GM12878 (cell line): ENCODE data around the gene STARD5. TPM values are rescaled to one million over a fixed set of nuclear protein-coding genes. Genes with fewer than 3 reads are reported as not detected.

Experiments used
- BCLAF1 ChIP-seq: fragments of 450-650 bp; IDR thresholded peaks from 2 replicates; pipeline ENCODE4 v1.6.1; 2017; ENCODE audit warnings: antibody characterized with exemption, mild to moderate bottlenecking, moderate library complexity
- CHD4 ChIP-seq: fragments of 200-600 bp; sonication (generic); IDR thresholded peaks from 2 replicates; pipeline ENCODE4 v1.6.1; 2016; ENCODE audit warnings: mild to moderate bottlenecking
- IRF3 ChIP-seq: fragments of 450-650 bp; IDR thresholded peaks from 2 replicates; pipeline ENCODE4 v1.6.1; 2014; ENCODE audit warnings: mild to moderate bottlenecking
- MEF2B ChIP-seq: fragments of 450-650 bp; IDR thresholded peaks from 2 replicates; pipeline ENCODE4 v1.6.1; 2018; ENCODE audit warnings: mild to moderate bottlenecking, moderate library complexity; ENCODE audit not compliant: partially characterized antibody, poor library complexity, severe bottlenecking
- MXI1 ChIP-seq: fragments of 150-350 bp; IDR thresholded peaks from 2 replicates; pipeline ENCODE4 v1.6.1; 2011; ENCODE audit warnings: low read depth, mild to moderate bottlenecking, inconsistent platforms, low read length, improper control_type of control experiment
- POU2F2 ChIP-seq: IDR thresholded peaks from 3 replicates; pipeline ENCODE4 v1.6.1; 2011; ENCODE audit warnings: low read depth, mild to moderate bottlenecking, low read length, borderline replicate concordance
- RAD51 ChIP-seq: fragments of 450-650 bp; IDR thresholded peaks from 2 replicates; pipeline ENCODE4 v1.6.1; 2016; ENCODE audit warnings: moderate library complexity, mild to moderate bottlenecking, inconsistent platforms
- SMC3 ChIP-seq: IDR thresholded peaks from 2 replicates; pipeline ENCODE4 v1.6.1; 2011; ENCODE audit warnings: low read length, improper control_type of control experiment, borderline replicate concordance
- TBL1XR1 ChIP-seq: IDR thresholded peaks from 2 replicates; pipeline ENCODE4 v1.6.1; 2012; ENCODE audit warnings: low read depth, low read length, improper control_type of control experiment
- ZNF207 ChIP-seq: fragments of 450-650 bp; IDR thresholded peaks from 2 replicates; pipeline ENCODE4 v1.6.1; 2014; ENCODE audit warnings: antibody characterized with exemption, mild to moderate bottlenecking, borderline replicate concordance
- ZNF24 ChIP-seq: fragments of 450-650 bp; IDR thresholded peaks from 2 replicates; pipeline ENCODE4 v1.6.1; 2017; ENCODE audit warnings: antibody characterized with exemption, mild to moderate bottlenecking
- polyA plus RNA-seq, 11 experiments: library from polyadenylated mRNA; depleted of rRNA in 4 of 11; unstranded in 6 of 11; stranded (reverse) in 5 of 11; fragments of >200 nt; fragmentation: Nextera tagmentation in 4 of 11; fragmentation: Illumina TruSeq in 1 of 11; extraction: Ambion mirVana in 4 of 11; extraction: Trizol in 1 of 11; gene quantifications; 1 replicate in 1 of 11; 2 replicates in 10 of 11; pipeline versions ENCODE4 v1.2.1 to v1.2.3, GENCODE V29; 2011 to 2016; ENCODE audit warnings: inconsistent platforms in 2 of 11, missing spikeins in 2 of 11, low read depth in 1 of 11
- total RNA-seq, 4 experiments: library from RNA; depleted of rRNA in 3 of 4; stranded (reverse); fragments of >200 nt in 3 of 4; fragmentation: Illumina TruSeq in 1 of 4; extraction: Trizol in 1 of 4; gene quantifications; 2 replicates each; pipeline versions ENCODE4 v1.2.1 to v1.2.3, GENCODE V29; 2013 to 2021
- TF ChIP-seq, protein P1 (sequence below): IDR thresholded peaks from 2 replicates; pipeline ENCODE4 v1.6.1; 2012; ENCODE audit warnings: low read length, inconsistent platforms
- TF ChIP-seq, protein P2 (sequence below): fragments of 450-650 bp; conservative IDR thresholded peaks from 2 replicates; pipeline ENCODE4 v1.6.1; 2017; ENCODE audit warnings: mild to moderate bottlenecking, moderate library complexity
- TF ChIP-seq, protein P3 (sequence below): IDR thresholded peaks from 2 replicates; pipeline ENCODE4 v1.6.1; 2012; ENCODE audit warnings: mild to moderate bottlenecking, low read depth, low read length

STARD5 gene
- total and polyA plus RNA-seq, 10 of the 15 experiments (the other 5 are each of a cell fraction or from before 2014, with no cell fraction given), result 2.3 to 9.4 (median 4.7) TPM

- TF ChIP-seq IRF3 (no peak), POU2F2 (peak; percentile 92), SMC3 (0 out of 2 replicates have a peak, but pooled peaks have one; percentile 0), RAD51 (no peak), CHD4 (no peak), MXI1 (peak; percentile 92), ZNF24 (peak; percentile 48; the same call in 1 of the 2 replicates), BCLAF1 (no peak), TBL1XR1 (peak; percentile 92), MEF2B (peak; percentile 82), ZNF207 (no peak; the same call in 1 of the 2 replicates)
- TF ChIP-seq, protein P1, sequence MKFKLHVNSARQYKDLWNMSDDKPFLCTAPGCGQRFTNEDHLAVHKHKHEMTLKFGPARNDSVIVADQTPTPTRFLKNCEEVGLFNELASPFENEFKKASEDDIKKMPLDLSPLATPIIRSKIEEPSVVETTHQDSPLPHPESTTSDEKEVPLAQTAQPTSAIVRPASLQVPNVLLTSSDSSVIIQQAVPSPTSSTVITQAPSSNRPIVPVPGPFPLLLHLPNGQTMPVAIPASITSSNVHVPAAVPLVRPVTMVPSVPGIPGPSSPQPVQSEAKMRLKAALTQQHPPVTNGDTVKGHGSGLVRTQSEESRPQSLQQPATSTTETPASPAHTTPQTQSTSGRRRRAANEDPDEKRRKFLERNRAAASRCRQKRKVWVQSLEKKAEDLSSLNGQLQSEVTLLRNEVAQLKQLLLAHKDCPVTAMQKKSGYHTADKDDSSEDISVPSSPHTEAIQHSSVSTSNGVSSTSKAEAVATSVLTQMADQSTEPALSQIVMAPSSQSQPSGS, result no peak
- TF ChIP-seq, protein P2, sequence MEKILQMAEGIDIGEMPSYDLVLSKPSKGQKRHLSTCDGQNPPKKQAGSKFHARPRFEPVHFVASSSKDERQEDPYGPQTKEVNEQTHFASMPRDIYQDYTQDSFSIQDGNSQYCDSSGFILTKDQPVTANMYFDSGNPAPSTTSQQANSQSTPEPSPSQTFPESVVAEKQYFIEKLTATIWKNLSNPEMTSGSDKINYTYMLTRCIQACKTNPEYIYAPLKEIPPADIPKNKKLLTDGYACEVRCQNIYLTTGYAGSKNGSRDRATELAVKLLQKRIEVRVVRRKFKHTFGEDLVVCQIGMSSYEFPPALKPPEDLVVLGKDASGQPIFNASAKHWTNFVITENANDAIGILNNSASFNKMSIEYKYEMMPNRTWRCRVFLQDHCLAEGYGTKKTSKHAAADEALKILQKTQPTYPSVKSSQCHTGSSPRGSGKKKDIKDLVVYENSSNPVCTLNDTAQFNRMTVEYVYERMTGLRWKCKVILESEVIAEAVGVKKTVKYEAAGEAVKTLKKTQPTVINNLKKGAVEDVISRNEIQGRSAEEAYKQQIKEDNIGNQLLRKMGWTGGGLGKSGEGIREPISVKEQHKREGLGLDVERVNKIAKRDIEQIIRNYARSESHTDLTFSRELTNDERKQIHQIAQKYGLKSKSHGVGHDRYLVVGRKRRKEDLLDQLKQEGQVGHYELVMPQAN, result peak; percentile 59; the same call in 1 of the 2 replicates
- TF ChIP-seq, protein P3, sequence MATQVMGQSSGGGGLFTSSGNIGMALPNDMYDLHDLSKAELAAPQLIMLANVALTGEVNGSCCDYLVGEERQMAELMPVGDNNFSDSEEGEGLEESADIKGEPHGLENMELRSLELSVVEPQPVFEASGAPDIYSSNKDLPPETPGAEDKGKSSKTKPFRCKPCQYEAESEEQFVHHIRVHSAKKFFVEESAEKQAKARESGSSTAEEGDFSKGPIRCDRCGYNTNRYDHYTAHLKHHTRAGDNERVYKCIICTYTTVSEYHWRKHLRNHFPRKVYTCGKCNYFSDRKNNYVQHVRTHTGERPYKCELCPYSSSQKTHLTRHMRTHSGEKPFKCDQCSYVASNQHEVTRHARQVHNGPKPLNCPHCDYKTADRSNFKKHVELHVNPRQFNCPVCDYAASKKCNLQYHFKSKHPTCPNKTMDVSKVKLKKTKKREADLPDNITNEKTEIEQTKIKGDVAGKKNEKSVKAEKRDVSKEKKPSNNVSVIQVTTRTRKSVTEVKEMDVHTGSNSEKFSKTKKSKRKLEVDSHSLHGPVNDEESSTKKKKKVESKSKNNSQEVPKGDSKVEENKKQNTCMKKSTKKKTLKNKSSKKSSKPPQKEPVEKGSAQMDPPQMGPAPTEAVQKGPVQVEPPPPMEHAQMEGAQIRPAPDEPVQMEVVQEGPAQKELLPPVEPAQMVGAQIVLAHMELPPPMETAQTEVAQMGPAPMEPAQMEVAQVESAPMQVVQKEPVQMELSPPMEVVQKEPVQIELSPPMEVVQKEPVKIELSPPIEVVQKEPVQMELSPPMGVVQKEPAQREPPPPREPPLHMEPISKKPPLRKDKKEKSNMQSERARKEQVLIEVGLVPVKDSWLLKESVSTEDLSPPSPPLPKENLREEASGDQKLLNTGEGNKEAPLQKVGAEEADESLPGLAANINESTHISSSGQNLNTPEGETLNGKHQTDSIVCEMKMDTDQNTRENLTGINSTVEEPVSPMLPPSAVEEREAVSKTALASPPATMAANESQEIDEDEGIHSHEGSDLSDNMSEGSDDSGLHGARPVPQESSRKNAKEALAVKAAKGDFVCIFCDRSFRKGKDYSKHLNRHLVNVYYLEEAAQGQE, result no peak
These were observed 22.0 kb downstream of the STARD5 start (continued) for GRCh38 chr15:81301815-81302399.
